A549 (cell line): ENCODE results near the gene KLHL29. TPM values are rescaled to one million over a fixed set of nuclear protein-coding genes. Genes with fewer than 3 reads are reported as not detected.

ENCODE experiments used
- ATAC-seq, 2 experiments: fragments of 200-7000 bp in 1 of 2; fragments of >200 bp in 1 of 2; cut with Nextera tagmentation in 1 of 2; cut with Tn5 transposase in 1 of 2; 3 replicates each; pipeline versions ENCODE4 v1.8.0 to v1.9.1; 2018 to 2020; ENCODE audit warnings: mild to moderate bottlenecking in 1 of 2, moderate library complexity in 1 of 2
- CTCF ChIA-PET: fragments of 300-600 bp; sonication (Branson Sonifier 250); formaldehyde crosslinking; extraction: SDS; loops from one replicate; lab custom pipeline; 2021; ENCODE audit warnings: antibody characterized with exemption, inconsistent platforms; lab: Yijun Ruan, JAX
- POLR2A ChIA-PET: fragments of 350-600 bp; formaldehyde crosslinking; extraction: SDS; loops from one replicate; lab custom pipeline; 2021; ENCODE audit warnings: antibody characterized with exemption, inconsistent platforms; lab: Yijun Ruan, JAX
- DNase-seq, 2 experiments: peaks; one replicate each; pipeline versions ENCODE4 v3.0.0 to v3.0.0-alpha.2; 2011 to 2016; ENCODE audit warnings: low read depth in 1 of 2, low spot score in 1 of 2
- FAIRE-seq: peaks from 2 replicates; lab custom pipeline; 2011; peaks lifted over from hg19 to GRCh38; lab: Jason Lieb, UNC
- H3K27ac ChIP-seq, 2 experiments: fragments of >200 bp; sonication (Bioruptor Twin); formaldehyde crosslinking; 3 replicates each; pipeline ENCODE4 v1.5.1; 2016 to 2017
- H3K4me1 ChIP-seq: fragments of >200 bp; sonication (Bioruptor Twin); formaldehyde crosslinking; 3 replicates; pipeline ENCODE4 v1.6.1; 2016
- H3K4me2 ChIP-seq: fragments of >200 bp; sonication (Bioruptor Twin); formaldehyde crosslinking; 3 replicates; pipeline ENCODE4 v1.6.1; 2016
- H3K4me3 ChIP-seq: fragments of >200 bp; sonication (Bioruptor Twin); formaldehyde crosslinking; 3 replicates; pipeline ENCODE4 v1.5.1; 2016
- H3K9me3 ChIP-seq: fragments of >200 bp; sonication (Bioruptor Twin); formaldehyde crosslinking; 3 replicates; pipeline ENCODE4 v1.6.1; 2016
- CEBPB ChIP-seq, 2 experiments: fragments of >200 bp in 1 of 2; sonication (Bioruptor Twin) in 1 of 2; formaldehyde crosslinking in 1 of 2; IDR thresholded peaks; 2 replicates each; pipeline ENCODE4 v1.6.1; 2012 to 2016
- CHD2 ChIP-seq: fragments of 150-350 bp; IDR thresholded peaks from 2 replicates; pipeline ENCODE4 v1.6.1; 2014; ENCODE audit warnings: low read length; ENCODE audit not compliant: partially characterized antibody
- ESRRA ChIP-seq: fragments of 150-350 bp; IDR thresholded peaks from 2 replicates; pipeline ENCODE4 v1.6.1; 2014; ENCODE audit warnings: mild to moderate bottlenecking, low read length, borderline replicate concordance
- FOSL2 ChIP-seq, 2 experiments: fragments of 450-650 bp in 1 of 2; fragments of >200 bp in 1 of 2; sonication (Bioruptor Twin) in 1 of 2; formaldehyde crosslinking; IDR thresholded peaks; 2 replicates each; pipeline versions ENCODE4 v1.5.0 to v1.6.1; 2016 to 2020; ENCODE audit warnings: mild to moderate bottlenecking in 1 of 2, moderate library complexity in 1 of 2
- FOXS1 ChIP-seq: fragments of 250-450 bp; sonication (Bioruptor Pico); IDR thresholded peaks from 2 replicates; pipeline ENCODE4 v1.5.0; 2020; ENCODE audit warnings: mild to moderate bottlenecking, moderate library complexity
- HDAC2 ChIP-seq: fragments of 200-600 bp; sonication (generic); IDR thresholded peaks from 2 replicates; pipeline ENCODE4 v1.6.1; 2016
- HOXA7 ChIP-seq: fragments of 250-450 bp; sonication (Bioruptor Pico); IDR thresholded peaks from 2 replicates; pipeline ENCODE4 v1.5.0; 2020; ENCODE audit warnings: mild to moderate bottlenecking, moderate library complexity
- NFE2L2 ChIP-seq: fragments of 150-350 bp; conservative IDR thresholded peaks from 2 replicates; pipeline ENCODE4 v1.6.1; 2014; ENCODE audit warnings: low read length
- NPAS2 ChIP-seq: fragments of 250-450 bp; sonication (Bioruptor Pico); IDR thresholded peaks from 2 replicates; pipeline ENCODE4 v1.8.0; 2022; ENCODE audit warnings: mild to moderate bottlenecking, moderate library complexity, borderline replicate concordance
- NR3C1 ChIP-seq: fragments of >200 bp; sonication (Bioruptor Twin); formaldehyde crosslinking; IDR thresholded peaks from 3 replicates; pipeline ENCODE4 v1.6.1; 2017
- POLR2AphosphoS2 ChIP-seq: conservative IDR thresholded peaks from 2 replicates; pipeline ENCODE4 v1.6.1; 2012; ENCODE audit warnings: low read length, improper control_type of control experiment, inconsistent platforms
- RARB ChIP-seq: fragments of 250-450 bp; sonication (Bioruptor Pico); IDR thresholded peaks from 2 replicates; pipeline ENCODE4 v1.8.0; 2021; ENCODE audit warnings: mild to moderate bottlenecking, moderate library complexity
- SREBF2 ChIP-seq: fragments of 450-650 bp; IDR thresholded peaks from 2 replicates; pipeline ENCODE4 v1.6.1; 2014; ENCODE audit warnings: mild to moderate bottlenecking, moderate library complexity
- ZC3H11A ChIP-seq: fragments of 450-650 bp; IDR thresholded peaks from 2 replicates; pipeline ENCODE4 v1.6.1; 2014; ENCODE audit warnings: antibody characterized with exemption, mild to moderate bottlenecking
- ZFP36 ChIP-seq: fragments of 450-650 bp; IDR thresholded peaks from 2 replicates; pipeline ENCODE4 v1.6.1; 2014; ENCODE audit warnings: borderline replicate concordance; ENCODE audit not compliant: partially characterized antibody
- ZNF302 ChIP-seq: fragments of 250-450 bp; sonication (Bioruptor Pico); IDR thresholded peaks from 2 replicates; pipeline ENCODE4 v1.9.0; 2021; ENCODE audit warnings: inconsistent platforms, mild to moderate bottlenecking, moderate library complexity
- ZSCAN20 ChIP-seq: fragments of 250-450 bp; sonication (Bioruptor Pico); IDR thresholded peaks from 2 replicates; pipeline ENCODE4 v1.8.0; 2022; ENCODE audit warnings: mild to moderate bottlenecking, moderate library complexity
- WGBS: methylation state at CpG from one replicate; pipeline ENCODE4 v1.1.6; 2017; ENCODE audit errors: missing lambda C conversion rate; 5-methylcytosine and 5-hydroxymethylcytosine counted together
- polyA plus RNA-seq, 4 experiments: library from polyadenylated mRNA; depleted of rRNA in 3 of 4; stranded (reverse); fragments of >200 nt; fragmentation: RNase III in 1 of 4; extraction: RNeasy Plus Mini Kit Qiagen cat#74134 plus additional on column Dnase treatment in 1 of 4; gene quantifications; 2 replicates in 3 of 4; 3 replicates in 1 of 4; pipeline ENCODE4 v1.2.3, GENCODE V29; 2011 to 2017
- TF ChIP-seq, protein P1 (sequence below): IDR thresholded peaks from 2 replicates; pipeline ENCODE4 v1.6.1; 2012
- TF ChIP-seq, protein P2 (sequence below): fragments of 250-450 bp; sonication (Bioruptor Pico); IDR thresholded peaks from 2 replicates; pipeline ENCODE4 v1.5.0; 2020; ENCODE audit warnings: low read depth, mild to moderate bottlenecking, moderate library complexity
- TF ChIP-seq, protein P3 (sequence below): fragments of >200 bp; sonication (Bioruptor Twin); formaldehyde crosslinking; IDR thresholded peaks from 2 replicates; pipeline ENCODE4 v1.6.1; 2016
- TF ChIP-seq, protein P4 (sequence below): fragments of 250-450 bp; sonication (Bioruptor Pico); IDR thresholded peaks from 2 replicates; pipeline ENCODE4 v1.5.0; 2021; ENCODE audit warnings: mild to moderate bottlenecking, moderate library complexity, borderline replicate concordance
- TF ChIP-seq, protein P5 (sequence below): fragments of >200 bp; sonication (Bioruptor Twin); formaldehyde crosslinking; IDR thresholded peaks from 3 replicates; pipeline ENCODE4 v1.5.1; 2016
- TF ChIP-seq, protein P6 (sequence below): fragments of 150-350 bp; IDR thresholded peaks from 2 replicates; pipeline ENCODE4 v1.6.1; 2014; ENCODE audit warnings: low read depth, mild to moderate bottlenecking, low read length
- TF ChIP-seq, protein P7 (sequence below): IDR thresholded peaks from 2 replicates; pipeline ENCODE4 v1.6.1; 2012; ENCODE audit warnings: low read depth, borderline replicate concordance

Gene KLHL29
- polyA plus RNA-seq, 2 of the 4 experiments (the other 2 are of a cell fraction): 1.3 to 2.5 TPM

DNA sequence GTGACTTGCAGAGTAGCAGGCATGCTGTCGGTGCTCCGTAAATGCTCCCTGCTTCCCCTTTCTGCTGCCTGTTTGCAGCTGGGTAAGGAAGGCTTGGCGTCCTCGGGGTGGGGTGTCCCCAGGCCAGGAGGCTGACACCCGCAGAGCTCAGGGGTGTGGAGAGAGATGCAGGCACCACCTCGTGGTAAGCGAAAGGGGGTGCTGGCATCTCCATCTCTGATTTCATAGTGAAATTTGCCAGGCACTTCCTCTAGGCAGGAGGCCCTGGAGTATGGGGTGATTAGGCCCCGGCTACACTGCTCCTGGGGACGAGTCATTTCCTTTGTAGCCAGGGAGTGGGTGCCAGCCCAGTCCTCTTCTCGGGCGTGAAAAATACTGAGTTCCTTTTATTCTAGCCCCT lies 160.4 kb downstream of the KLHL29 start:
- no peak for TF ChIP-seq NFE2L2
- TF ChIP-seq, protein P1, sequence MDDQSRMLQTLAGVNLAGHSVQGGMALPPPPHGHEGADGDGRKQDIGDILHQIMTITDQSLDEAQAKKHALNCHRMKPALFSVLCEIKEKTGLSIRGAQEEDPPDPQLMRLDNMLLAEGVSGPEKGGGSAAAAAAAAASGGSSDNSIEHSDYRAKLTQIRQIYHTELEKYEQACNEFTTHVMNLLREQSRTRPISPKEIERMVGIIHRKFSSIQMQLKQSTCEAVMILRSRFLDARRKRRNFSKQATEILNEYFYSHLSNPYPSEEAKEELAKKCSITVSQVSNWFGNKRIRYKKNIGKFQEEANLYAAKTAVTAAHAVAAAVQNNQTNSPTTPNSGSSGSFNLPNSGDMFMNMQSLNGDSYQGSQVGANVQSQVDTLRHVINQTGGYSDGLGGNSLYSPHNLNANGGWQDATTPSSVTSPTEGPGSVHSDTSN: no peak
- TF ChIP-seq CHD2: no peak
- no peak for TF ChIP-seq ZC3H11A
- no peak for TF ChIP-seq ZNF302 (CRISPR knock-in tag)
- no peak for TF ChIP-seq FOSL2 (IDR thresholded peaks at IDR 0.05)
- TF ChIP-seq FOSL2 (CRISPR knock-in tag; IDR thresholded peaks at IDR 0.05): no peak
- TF ChIP-seq HDAC2: no peak
- TF ChIP-seq, protein P2, sequence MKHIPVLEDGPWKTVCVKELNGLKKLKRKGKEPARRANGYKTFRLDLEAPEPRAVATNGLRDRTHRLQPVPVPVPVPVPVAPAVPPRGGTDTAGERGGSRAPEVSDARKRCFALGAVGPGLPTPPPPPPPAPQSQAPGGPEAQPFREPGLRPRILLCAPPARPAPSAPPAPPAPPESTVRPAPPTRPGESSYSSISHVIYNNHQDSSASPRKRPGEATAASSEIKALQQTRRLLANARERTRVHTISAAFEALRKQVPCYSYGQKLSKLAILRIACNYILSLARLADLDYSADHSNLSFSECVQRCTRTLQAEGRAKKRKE (CRISPR knock-in tag): no peak
- TF ChIP-seq, protein P3, sequence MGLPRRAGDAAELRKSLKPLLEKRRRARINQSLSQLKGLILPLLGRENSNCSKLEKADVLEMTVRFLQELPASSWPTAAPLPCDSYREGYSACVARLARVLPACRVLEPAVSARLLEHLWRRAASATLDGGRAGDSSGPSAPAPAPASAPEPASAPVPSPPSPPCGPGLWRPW: no peak
- TF ChIP-seq, protein P4, sequence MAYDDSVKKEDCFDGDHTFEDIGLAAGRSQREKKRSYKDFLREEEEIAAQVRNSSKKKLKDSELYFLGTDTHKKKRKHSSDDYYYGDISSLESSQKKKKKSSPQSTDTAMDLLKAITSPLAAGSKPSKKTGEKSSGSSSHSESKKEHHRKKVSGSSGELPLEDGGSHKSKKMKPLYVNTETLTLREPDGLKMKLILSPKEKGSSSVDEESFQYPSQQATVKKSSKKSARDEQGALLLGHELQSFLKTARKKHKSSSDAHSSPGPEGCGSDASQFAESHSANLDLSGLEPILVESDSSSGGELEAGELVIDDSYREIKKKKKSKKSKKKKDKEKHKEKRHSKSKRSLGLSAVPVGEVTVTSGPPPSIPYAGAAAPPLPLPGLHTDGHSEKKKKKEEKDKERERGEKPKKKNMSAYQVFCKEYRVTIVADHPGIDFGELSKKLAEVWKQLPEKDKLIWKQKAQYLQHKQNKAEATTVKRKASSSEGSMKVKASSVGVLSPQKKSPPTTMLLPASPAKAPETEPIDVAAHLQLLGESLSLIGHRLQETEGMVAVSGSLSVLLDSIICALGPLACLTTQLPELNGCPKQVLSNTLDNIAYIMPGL (CRISPR knock-in tag): no peak
- TF ChIP-seq ZFP36: no peak
- TF ChIP-seq NPAS2 (CRISPR knock-in tag): no peak
- DNase-seq: peak in 1 of 2 experiments; percentile 14
- peak overlapping the region in 1 of 2 experiments; percentile 19; a peak in 1 of 6 replicates for H3K27ac ChIP-seq
- ChIA-PET CTCF (no interaction called here), POLR2A (no interaction called here)
- peak in 1 of 2 experiments; percentile 51; a peak in 3 of 6 replicates for ATAC-seq
- no peak overlapping the region for H3K4me3 ChIP-seq
- no peaks in the 10 kb centered on the region for H3K9me3 ChIP-seq
- H3K4me1 ChIP-seq: no peaks in the 10 kb centered on the region
- 50% methylated on average over 8 of the region's 11 CpGs for WGBS
- H3K4me2 ChIP-seq: no peak overlapping the region
- FAIRE-seq: no peak

DNA sequence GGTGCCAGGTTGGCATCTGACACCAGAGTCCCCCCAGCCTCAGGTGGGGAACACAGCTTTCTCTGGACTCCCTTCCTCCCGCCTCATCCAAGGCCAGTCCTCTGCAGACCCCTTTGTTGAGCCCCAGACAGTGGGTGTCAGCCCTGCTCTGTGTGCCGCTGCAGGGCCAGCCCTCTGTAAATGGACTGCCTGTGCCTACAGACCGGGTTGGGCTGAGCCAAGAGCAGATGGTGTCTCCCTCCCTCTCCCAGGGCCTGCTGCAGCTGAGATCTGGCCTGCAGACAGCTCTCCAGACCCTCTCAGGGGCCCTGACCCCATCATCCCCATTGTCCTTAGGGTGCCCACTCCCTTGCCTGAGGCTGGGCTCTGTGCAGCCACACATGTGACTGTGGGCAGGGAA lies 160.8 kb downstream of the KLHL29 start:
- Histone ChIP-seq H3K9me3 (no peaks in the 10 kb centered on the region), H3K27ac (peak overlapping the region in 1 of 2 experiments; percentile 19; a peak in 1 of 6 replicates), H3K4me1 (no peaks in the 10 kb centered on the region), H3K4me3 (no peak overlapping the region), H3K4me2 (no peak overlapping the region)
- FAIRE-seq (no peak), ATAC-seq (peak in 1 of 2 experiments; percentile 18; a peak in 3 of 6 replicates), DNase-seq (no peak)
- TF ChIP-seq FOXS1 (CRISPR knock-in tag) (no peak), NPAS2 (CRISPR knock-in tag) (no peak), SREBF2 (no peak)
- TF ChIP-seq, protein P5, sequence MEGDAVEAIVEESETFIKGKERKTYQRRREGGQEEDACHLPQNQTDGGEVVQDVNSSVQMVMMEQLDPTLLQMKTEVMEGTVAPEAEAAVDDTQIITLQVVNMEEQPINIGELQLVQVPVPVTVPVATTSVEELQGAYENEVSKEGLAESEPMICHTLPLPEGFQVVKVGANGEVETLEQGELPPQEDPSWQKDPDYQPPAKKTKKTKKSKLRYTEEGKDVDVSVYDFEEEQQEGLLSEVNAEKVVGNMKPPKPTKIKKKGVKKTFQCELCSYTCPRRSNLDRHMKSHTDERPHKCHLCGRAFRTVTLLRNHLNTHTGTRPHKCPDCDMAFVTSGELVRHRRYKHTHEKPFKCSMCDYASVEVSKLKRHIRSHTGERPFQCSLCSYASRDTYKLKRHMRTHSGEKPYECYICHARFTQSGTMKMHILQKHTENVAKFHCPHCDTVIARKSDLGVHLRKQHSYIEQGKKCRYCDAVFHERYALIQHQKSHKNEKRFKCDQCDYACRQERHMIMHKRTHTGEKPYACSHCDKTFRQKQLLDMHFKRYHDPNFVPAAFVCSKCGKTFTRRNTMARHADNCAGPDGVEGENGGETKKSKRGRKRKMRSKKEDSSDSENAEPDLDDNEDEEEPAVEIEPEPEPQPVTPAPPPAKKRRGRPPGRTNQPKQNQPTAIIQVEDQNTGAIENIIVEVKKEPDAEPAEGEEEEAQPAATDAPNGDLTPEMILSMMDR: no peak
- 94% methylated on average over 3 of the region's 3 CpGs for WGBS
- POLR2A ChIA-PET: no interaction called here
- CTCF ChIA-PET: no interaction called here

DNA sequence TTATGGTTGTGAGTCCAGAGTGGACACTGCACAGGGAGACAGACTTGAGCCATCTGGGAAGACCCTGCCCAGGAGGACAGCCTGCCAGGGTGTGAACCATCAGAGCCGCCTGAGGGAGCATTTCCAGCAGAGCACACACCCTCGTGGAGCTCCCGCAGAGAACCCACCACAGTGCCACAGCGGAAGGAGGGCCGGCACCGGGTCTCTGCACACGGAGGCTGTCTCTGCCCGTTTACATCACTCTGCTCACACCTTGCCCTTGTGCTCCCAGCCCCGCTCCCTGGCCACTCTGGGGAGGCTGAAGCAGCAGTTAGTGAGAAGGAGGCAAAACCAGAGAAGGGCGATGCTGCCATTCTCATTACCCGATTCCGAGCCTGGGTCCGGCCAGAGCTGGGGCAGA lies 161.9 kb downstream of the KLHL29 start:
- FAIRE-seq (no peak), ATAC-seq (no peak), DNase-seq (no peak)
- POLR2A ChIA-PET: no interaction called here
- no peak overlapping the region for H3K4me2 ChIP-seq
- H3K9me3 ChIP-seq: no peaks in the 10 kb centered on the region
- H3K4me3 ChIP-seq: no peak overlapping the region
- CTCF ChIA-PET: no interaction called here
- H3K27ac ChIP-seq: no peak overlapping the region
- no peaks in the 10 kb centered on the region for H3K4me1 ChIP-seq
- WGBS: 77% methylated on average over 13 of the region's 13 CpGs
- TF ChIP-seq POLR2AphosphoS2: no peak
- no peak for TF ChIP-seq FOXS1 (CRISPR knock-in tag)
- no peak for TF ChIP-seq NPAS2 (CRISPR knock-in tag)
- TF ChIP-seq RARB (CRISPR knock-in tag): no peak
- TF ChIP-seq ZSCAN20 (CRISPR knock-in tag): no peak
- TF ChIP-seq, protein P2 (CRISPR knock-in tag): no peak
- TF ChIP-seq HDAC2: no peak
- TF ChIP-seq, protein P6, sequence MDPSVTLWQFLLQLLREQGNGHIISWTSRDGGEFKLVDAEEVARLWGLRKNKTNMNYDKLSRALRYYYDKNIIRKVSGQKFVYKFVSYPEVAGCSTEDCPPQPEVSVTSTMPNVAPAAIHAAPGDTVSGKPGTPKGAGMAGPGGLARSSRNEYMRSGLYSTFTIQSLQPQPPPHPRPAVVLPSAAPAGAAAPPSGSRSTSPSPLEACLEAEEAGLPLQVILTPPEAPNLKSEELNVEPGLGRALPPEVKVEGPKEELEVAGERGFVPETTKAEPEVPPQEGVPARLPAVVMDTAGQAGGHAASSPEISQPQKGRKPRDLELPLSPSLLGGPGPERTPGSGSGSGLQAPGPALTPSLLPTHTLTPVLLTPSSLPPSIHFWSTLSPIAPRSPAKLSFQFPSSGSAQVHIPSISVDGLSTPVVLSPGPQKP: no peak
- TF ChIP-seq HOXA7 (CRISPR knock-in tag): no peak
- no peak for TF ChIP-seq SREBF2
- no peak for TF ChIP-seq ESRRA
- no peak for TF ChIP-seq CEBPB (IDR thresholded peaks at IDR 0.05)
- TF ChIP-seq, protein P7, sequence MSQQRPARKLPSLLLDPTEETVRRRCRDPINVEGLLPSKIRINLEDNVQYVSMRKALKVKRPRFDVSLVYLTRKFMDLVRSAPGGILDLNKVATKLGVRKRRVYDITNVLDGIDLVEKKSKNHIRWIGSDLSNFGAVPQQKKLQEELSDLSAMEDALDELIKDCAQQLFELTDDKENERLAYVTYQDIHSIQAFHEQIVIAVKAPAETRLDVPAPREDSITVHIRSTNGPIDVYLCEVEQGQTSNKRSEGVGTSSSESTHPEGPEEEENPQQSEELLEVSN: no peak
- no peak for TF ChIP-seq NR3C1
- no peak for TF ChIP-seq CHD2
